KMS-11 (cell line): ENCODE results near the gene KCNJ6.

Experiments
- H2AFZ ChIP-seq: fragments of 200-600 bp; sonication (generic); 2 replicates; pipeline ENCODE4 v1.6.1; 2016; ENCODE audit warnings: antibody characterized with exemption, mixed run types, low read depth
- H3K27ac ChIP-seq: fragments of 200-600 bp; sonication (generic); 2 replicates; pipeline ENCODE4 v1.6.1; 2016; ENCODE audit warnings: mild to moderate bottlenecking, mixed run types
- H3K27me3 ChIP-seq: fragments of 200-600 bp; sonication (generic); 2 replicates; pipeline ENCODE4 v1.6.1; 2017; ENCODE audit warnings: mild to moderate bottlenecking, low read depth, mixed run types, moderate library complexity; ENCODE audit not compliant: insufficient read depth
- H3K36me3 ChIP-seq: fragments of 200-600 bp; sonication (generic); 2 replicates; pipeline ENCODE4 v1.6.1; 2017; ENCODE audit warnings: mild to moderate bottlenecking, mixed run types; ENCODE audit not compliant: insufficient read depth
- H3K4me1 ChIP-seq: fragments of 200-600 bp; sonication (generic); 2 replicates; pipeline ENCODE4 v1.6.1; 2016; ENCODE audit warnings: mild to moderate bottlenecking, low read depth, mixed run types; ENCODE audit not compliant: poor library complexity, severe bottlenecking
- H3K4me2 ChIP-seq: fragments of 200-600 bp; sonication (generic); 2 replicates; pipeline ENCODE4 v1.7.0; 2016; ENCODE audit warnings: mild to moderate bottlenecking, mixed run types
- H3K4me3 ChIP-seq: fragments of 200-600 bp; sonication (generic); IDR thresholded peaks from 2 replicates; pipeline ENCODE4 v1.6.1; 2017; ENCODE audit warnings: low read depth, low read length, mixed read lengths; ENCODE audit not compliant: insufficient read depth
- H3K79me2 ChIP-seq: fragments of 200-600 bp; sonication (generic); 2 replicates; pipeline ENCODE4 v1.6.1; 2016; ENCODE audit warnings: low read depth, mixed run types; ENCODE audit not compliant: insufficient read depth
- H3K9ac ChIP-seq: fragments of 200-600 bp; sonication (generic); 2 replicates; pipeline ENCODE4 v1.6.1; 2016; ENCODE audit warnings: mild to moderate bottlenecking, mixed run types
- H4K20me1 ChIP-seq: fragments of 200-600 bp; sonication (generic); 2 replicates; pipeline ENCODE4 v1.6.1; 2016; ENCODE audit warnings: mild to moderate bottlenecking, mixed run types; ENCODE audit not compliant: insufficient read depth
- TF ChIP-seq, protein P1 (sequence below): fragments of 200-600 bp; sonication (generic); conservative IDR thresholded peaks from 2 replicates; pipeline ENCODE4 v1.6.1; 2017; ENCODE audit warnings: low read depth, mild to moderate bottlenecking, antibody characterized with exemption, low read length, moderate library complexity, mixed read lengths

The KCNJ6 gene

DNA sequence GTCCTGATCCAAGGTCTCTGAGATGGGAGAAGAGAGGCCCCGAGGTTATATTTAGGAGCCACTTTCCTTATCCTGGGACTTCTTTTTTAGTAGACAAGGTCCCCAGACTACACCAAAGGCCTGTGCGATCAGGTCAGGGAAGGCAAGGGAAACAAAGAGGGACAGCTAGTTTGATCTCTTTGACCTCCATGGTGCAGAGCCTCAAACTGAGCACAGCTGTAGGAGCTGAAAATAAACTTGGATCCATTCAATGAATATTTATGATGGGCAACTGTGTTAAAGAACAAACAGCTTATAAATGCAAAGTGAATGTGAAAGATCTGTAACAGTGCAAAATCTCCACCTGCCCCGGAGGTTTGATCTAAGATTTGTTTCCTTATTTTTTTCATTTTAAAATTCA lies 293.1 kb downstream of the KCNJ6 start:
- peaks cover 24% of the 10 kb centered on the region for H3K4me1 ChIP-seq
- no peak overlapping the region for H3K4me3 ChIP-seq
- H3K79me2 ChIP-seq: no peaks in the 10 kb centered on the region
- no peak overlapping the region for H3K4me2 ChIP-seq
- no peaks in the 10 kb centered on the region for H3K36me3 ChIP-seq
- H2AFZ ChIP-seq: no peak overlapping the region
- no peaks in the 10 kb centered on the region for H3K27me3 ChIP-seq
- no peak overlapping the region for H3K27ac ChIP-seq
- no peak overlapping the region for H3K9ac ChIP-seq
- no peaks in the 10 kb centered on the region for H4K20me1 ChIP-seq
- TF ChIP-seq, protein P1, sequence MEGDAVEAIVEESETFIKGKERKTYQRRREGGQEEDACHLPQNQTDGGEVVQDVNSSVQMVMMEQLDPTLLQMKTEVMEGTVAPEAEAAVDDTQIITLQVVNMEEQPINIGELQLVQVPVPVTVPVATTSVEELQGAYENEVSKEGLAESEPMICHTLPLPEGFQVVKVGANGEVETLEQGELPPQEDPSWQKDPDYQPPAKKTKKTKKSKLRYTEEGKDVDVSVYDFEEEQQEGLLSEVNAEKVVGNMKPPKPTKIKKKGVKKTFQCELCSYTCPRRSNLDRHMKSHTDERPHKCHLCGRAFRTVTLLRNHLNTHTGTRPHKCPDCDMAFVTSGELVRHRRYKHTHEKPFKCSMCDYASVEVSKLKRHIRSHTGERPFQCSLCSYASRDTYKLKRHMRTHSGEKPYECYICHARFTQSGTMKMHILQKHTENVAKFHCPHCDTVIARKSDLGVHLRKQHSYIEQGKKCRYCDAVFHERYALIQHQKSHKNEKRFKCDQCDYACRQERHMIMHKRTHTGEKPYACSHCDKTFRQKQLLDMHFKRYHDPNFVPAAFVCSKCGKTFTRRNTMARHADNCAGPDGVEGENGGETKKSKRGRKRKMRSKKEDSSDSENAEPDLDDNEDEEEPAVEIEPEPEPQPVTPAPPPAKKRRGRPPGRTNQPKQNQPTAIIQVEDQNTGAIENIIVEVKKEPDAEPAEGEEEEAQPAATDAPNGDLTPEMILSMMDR: no peak

DNA sequence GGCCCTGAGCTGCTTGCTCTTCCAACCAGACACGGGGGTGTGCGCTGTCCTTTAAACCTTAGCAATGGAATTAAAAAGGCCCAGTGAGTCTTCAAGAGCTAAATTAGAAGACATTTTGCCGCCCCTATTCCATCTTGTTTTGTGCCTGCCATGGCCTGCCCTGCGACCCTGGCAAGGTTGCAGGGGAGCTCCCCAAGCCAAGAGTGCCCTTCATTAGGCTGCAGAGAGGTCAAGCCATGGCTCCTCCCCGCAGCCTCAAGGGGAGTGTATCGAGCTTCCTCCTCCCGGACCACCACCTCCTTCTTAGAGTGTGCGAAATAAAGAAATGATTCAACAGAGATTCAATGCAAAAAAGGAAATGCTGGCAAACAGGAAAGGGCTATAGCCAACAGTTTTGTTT lies 293.5 kb downstream of the KCNJ6 start:
- no peak overlapping the region for H3K9ac ChIP-seq
- no peaks in the 10 kb centered on the region for H3K36me3 ChIP-seq
- no peak overlapping the region for H2AFZ ChIP-seq
- TF ChIP-seq, protein P1: no peak
- H3K4me3 ChIP-seq: no peak overlapping the region
- H3K4me1 ChIP-seq: peaks cover 23% of the 10 kb centered on the region
- H3K27ac ChIP-seq: no peak overlapping the region
- no peaks in the 10 kb centered on the region for H3K79me2 ChIP-seq
- no peaks in the 10 kb centered on the region for H4K20me1 ChIP-seq
- H3K4me2 ChIP-seq: no peak overlapping the region
- H3K27me3 ChIP-seq: no peaks in the 10 kb centered on the region

GRCh38 chr21:37620401-37620800 lies 295.9 kb downstream of the KCNJ6 start:
- H3K4me1 ChIP-seq: peaks cover 9% of the 10 kb centered on the region
- no peak overlapping the region for H2AFZ ChIP-seq
- no peaks in the 10 kb centered on the region for H3K27me3 ChIP-seq
- H3K27ac ChIP-seq: no peak overlapping the region
- no peak overlapping the region for H3K9ac ChIP-seq
- no peaks in the 10 kb centered on the region for H3K79me2 ChIP-seq
- H3K4me3 ChIP-seq: no peak overlapping the region
- H3K4me2 ChIP-seq: no peak overlapping the region
- TF ChIP-seq, protein P1: no peak
- H3K36me3 ChIP-seq: no peaks in the 10 kb centered on the region
- H4K20me1 ChIP-seq: no peaks in the 10 kb centered on the region

DNA sequence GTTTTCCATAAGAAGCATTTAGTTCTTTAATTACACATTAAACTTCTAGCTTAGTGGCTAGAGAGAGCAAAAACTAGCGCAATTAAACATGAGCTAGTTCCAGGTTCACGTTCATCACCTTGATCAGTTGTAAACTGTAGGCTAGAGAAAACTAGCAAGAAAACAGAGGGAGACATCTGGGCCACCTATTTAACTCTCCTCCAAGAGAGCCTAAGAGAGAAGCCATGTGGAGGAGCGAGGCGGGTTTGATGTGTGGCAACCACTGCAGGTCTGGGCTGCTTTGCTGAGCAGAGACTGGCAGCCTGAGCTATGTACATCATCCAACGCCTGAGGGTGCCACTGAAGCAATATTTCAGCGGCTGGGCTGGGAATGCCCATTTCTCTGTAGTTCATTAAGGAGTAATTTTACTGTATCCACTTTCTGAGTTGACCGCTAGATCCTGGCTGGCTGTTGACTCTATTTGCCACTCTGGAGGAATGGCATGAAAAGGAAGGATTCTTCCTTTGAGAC lies 296.7 kb downstream of the KCNJ6 start:
- no peak overlapping the region for H2AFZ ChIP-seq
- TF ChIP-seq, protein P1: no peak
- H4K20me1 ChIP-seq: no peaks in the 10 kb centered on the region
- H3K79me2 ChIP-seq: no peaks in the 10 kb centered on the region
- no peak overlapping the region for H3K4me3 ChIP-seq
- H3K9ac ChIP-seq: no peak overlapping the region
- H3K36me3 ChIP-seq: no peaks in the 10 kb centered on the region
- no peaks in the 10 kb centered on the region for H3K27me3 ChIP-seq
- no peak overlapping the region for H3K4me2 ChIP-seq
- no peak overlapping the region for H3K27ac ChIP-seq
- peaks cover 11% of the 10 kb centered on the region for H3K4me1 ChIP-seq
